ENCODE data around the gene SBF1.

- TF ChIP-seq ATF3 (IDR thresholded peaks at IDR 0.05) (no peak), CTCF (IDR thresholded peaks at IDR 0.05; ENCODE audit: low read depth, low read length, missing input control) (no peak), NR2F2 (IDR thresholded peaks at IDR 0.05) (no peak), SP1 (IDR thresholded peaks at IDR 0.05) (no peak), YY1 (IDR thresholded peaks at IDR 0.05) (no peak), RAD21 (IDR thresholded peaks at IDR 0.05) (no peak), RXRA (IDR thresholded peaks at IDR 0.05) (no peak), REST (IDR thresholded peaks at IDR 0.05) (no peak), MAX (IDR thresholded peaks at IDR 0.05) (no peak), TAF1 (conservative IDR thresholded peaks at IDR 0.05) (no peak), EGR1 (IDR thresholded peaks at IDR 0.05; ENCODE audit: low read depth in 2 of 2) (no peak), GABPA (IDR thresholded peaks at IDR 0.05 in 1 of 2, conservative IDR thresholded peaks at IDR 0.05 in 1 of 2) (no peak), FOXA1 (IDR thresholded peaks at IDR 0.05) (no peak), ZBTB33 (IDR thresholded peaks at IDR 0.05) (no peak)
Observed at GRCh38 chr22:50520826-50521453, 46.1 kb upstream of the SBF1 start.
